ENCODE measurements around the gene MCCC1.
"Not testable (repeated sequence)": the region's sequence is repeated elsewhere in the genome, so short reads cannot be mapped to it uniquely, and the experiment has no call there.

The MCCC1 gene

DNA sequence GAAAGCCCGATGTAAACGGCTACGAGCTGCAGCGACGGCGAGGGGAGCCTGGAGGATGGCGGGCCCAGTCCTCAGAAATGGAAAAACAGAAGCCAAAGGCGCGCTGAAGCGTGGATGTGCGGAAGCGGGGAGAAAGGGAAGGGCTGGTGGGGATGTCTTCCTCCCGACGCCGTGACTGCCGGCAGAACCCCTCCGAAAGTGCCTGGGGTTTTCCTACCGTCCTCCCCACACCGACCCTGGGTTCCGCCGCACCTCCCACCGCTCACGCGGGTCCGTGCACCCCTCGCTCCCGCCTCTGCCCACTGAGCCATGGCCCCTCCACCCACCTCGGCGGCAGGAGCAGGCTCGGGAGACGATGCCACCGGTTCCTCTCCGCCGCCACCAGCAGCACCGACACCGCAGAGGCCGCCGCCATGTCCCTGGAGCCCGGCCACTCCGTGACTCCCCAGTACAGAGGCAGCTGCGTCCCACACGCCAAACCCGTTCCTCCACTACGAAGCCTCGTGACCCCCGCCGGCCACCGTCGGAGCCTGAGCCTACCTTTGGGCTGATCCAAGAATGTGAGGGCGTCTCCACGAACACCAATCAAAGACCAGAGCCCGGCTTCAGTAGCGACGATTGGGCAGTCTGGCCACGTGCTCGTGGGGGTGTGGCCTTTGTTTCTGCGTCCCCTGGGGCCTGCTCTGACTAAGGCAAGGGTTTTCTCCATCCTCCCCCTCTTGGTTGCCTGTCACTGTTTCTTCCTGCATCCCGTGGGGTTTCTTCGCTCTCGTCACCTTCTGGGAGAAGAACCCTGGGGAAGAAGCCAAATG is at the start of gene MCCC1:
TSS of gene MCCC1 (minus strand) at position 471 of the 812 bp plus-strand sequence. CDS start at position 415, 56 bp downstream.
- DNase-seq, result peak; percentile 13

DNA sequence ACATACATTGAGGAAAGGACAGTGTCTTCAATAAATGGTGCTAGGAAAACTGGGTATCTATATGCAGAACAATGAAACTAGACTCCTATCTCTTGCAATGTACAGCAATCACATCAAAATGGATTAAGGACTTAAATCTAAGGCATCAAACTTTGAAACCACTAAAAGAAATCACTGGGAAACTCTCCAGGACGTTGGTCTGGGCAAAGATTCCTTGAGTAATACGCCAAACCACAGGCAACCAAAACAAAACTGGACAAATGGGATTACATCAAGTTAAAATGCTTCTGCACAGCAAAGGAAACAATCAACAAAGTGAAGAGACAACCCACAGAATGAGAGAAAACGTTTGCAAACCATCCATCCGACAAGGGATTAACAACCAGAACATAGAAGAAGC is 48.8 kb upstream of the MCCC1 start:
- DNase-seq, result no peak

DNA sequence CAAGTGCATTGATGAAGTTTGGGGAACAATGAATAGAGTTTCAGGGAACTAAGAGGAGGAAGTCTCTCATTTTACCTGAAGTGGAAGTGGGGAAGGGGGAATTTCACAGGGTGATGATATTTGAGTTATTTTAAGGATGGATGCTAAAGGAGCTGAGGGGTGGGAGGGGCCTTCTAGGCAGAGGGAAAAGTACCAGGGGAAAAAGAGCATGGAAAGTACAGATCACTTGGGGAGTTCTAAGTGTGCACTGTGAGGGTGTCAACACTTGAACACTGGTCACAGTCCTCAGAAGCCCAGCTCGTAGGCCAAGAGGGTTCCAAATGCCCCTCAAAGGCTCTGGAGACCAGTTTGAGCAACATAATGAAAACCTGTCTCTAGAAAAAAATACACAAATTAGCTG is 45.1 kb upstream of the MCCC1 start:
- DNase-seq, result no peak

DNA sequence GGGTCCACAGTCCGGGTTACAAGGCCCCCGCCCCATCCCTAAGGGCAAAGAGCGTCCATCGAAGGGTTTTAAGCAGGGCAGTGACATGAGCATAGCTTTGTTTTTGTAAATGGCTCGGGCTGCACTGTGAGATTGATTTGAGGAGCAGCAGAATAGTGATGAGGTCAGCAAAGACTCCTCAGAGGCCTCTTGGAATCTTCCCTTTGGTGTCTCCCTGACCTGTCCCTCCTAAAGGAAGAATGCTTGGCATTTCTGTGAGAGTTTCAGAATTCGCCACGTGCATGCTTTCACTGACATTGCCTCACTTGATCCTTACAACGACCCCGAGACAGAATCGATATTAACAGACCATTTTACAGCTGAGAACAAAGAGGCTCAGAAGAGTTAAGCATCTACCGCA is 42.9 kb upstream of the MCCC1 start:
- no peak for DNase-seq

DNA sequence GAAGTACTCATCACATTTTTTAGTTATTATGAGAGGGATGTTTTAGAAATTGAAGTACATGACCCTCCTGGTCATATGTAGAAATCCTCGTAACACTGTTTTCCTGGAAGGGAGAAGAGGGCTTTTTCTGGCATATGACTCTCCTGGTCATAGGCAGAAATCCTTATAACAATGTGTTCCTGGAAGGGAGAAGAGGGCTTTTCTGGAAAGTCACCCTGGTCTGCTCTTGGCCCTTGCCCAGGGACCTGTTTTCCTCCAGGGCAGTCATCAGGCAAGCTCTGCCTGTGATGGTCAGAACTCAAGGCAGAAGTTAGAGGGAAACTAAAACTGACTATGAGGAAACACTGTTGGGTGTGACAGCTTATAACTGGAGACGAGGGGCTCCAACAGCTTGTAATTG is 35.5 kb upstream of the MCCC1 start:
- no peak for DNase-seq

DNA sequence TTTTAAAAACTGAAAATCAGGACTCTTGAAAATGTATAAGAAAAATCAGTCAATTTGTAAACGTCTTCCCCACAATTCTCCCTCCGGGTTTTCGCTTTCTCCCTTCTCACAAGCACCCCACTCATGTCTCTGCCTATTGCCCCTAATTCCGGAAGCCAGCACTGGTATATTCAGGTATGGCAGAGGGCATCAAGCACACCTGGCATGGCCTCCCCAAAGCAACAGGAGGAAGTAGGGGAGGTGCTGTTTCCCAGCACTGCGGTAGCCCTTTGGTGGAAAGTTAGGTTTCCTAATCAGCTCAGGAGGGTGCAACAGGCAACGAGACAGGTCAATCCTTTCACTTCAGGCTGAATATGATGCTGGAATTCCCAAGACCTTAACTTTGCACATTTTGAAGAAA is 33.1 kb upstream of the MCCC1 start:
- DNase-seq, result no peak

DNA sequence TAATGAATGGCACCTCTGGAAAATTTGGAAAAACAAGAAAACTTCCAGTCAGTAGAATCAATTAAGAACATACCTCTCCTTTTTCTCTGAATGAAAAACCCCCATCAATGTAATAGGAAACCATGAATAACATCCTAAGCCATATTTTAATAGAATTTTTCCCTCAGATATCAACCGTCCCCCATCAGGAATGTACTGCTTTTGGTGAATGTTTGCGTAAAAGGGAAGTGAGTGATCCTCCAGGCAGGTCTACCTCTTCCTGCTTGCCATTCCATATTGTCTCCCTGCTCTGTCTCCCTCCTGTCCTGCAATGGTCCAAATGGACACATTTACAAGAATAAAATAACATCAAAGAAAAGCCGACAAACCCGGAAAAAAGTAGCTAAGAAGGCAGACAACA is 32.4 kb upstream of the MCCC1 start:
- no peak for DNase-seq

DNA sequence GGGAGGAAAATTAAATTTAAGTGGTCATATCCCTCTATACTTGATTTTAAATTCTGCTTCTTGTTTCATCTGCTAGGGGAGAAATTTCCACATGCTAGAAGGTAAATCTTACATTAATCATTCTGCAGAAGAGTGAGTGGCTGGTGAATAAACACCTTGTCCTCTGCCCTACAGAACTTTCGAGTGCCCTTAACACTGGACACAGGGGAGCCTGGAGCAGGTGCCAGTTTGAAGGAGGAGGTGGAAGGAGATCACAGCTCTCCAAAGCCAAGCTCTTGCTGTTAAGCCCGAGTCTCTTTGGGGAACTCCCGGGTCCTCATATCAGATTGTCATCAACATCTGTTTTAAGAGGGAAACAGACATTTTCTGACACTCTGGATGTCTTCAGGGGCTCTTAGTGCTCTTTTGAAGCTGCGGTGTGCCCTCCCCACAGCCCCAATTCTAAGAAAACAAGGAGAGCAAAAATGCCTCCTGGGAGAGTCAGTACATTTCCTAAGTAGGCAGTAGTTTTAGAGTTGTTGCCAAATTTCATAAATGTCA is 32.0 kb upstream of the MCCC1 start:
- no peak for DNase-seq

DNA sequence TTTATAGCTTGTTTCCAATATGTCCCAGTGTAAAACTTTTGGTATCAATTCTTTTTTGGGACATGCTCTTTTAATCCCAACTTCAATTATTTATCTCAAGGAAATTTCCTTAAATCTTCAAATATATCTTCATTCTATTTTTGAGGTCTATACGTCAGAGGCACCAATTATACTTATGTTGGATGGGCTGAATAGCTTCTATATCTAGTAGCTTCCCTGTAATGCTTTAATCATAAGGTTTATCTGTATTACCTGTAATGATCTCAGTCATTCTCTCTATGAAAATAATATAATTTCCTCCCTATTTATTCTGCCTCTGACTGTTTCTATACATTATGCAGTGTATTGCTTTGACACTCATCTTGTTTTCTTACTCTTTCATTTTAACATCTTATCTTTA is 29.9 kb upstream of the MCCC1 start:
- no peak for DNase-seq

DNA sequence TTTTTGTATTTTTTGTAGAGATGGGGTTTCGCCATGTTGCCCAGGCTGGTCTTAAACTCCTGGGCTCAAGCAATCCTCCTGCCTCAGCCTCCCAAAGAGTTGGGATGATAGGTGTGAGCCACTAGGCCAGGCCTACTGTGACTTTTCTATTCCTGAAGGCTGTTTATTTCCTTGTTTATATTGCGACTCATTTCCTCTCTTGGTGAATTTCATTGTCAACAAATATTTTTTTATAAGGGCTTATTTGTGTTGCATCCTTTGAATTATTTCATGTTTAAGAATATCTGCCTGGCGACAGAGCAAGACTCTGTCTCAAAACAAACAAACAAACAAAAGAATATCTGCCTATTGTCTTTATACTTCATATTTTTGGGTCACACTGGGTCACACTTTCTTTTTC is 29.4 kb upstream of the MCCC1 start:
- no peak for DNase-seq

DNA sequence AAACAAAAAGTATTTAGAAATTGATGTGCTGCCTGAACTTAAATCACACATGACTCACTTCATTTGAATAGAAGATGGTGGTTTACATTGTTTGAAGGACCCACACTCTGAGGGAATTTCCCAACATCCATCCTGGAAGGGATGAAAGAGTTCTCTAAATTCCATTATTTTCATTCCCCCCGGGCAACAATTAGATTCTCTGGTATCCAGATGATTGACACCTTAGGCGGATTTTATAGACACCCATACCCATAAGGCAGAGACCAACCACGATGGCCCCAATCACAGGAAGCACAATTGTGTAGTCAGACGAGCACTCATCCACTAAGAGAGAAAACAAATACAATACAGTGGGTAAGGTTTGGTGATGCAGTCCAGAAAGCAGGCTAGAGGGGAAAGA is 24.6 kb upstream of the MCCC1 start:
- no peak for DNase-seq

DNA sequence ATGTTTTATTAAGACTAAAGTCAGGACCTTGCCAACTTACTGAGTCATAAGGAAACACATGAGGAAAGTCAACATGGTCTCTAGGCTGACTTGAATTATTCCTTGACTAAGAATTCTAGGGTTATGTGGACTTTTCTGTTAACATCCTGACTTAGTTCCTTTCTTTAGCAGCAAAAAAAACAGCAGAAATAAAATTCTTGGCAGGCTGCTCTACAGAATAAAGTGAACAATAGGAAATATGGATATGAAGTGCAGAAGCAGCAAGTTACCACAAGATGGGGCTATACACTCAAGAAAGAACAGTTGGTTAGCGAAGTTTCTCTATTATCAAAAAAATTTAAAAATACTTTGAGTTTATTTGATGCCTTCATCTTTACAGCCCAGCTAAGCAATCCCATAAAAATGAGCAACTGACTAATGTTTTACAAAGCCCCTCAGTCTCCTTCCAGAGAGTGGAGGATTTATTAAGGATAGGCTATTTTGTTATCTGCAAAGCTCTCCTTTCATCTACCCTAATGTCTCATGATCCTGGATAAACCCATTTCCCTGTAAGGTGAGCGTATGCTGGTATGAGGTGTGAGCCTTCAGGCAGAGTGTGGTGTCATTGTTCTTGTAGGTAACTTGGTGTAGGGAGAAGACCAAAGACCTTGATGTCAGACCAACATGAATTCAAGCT is 23.1 kb upstream of the MCCC1 start:
- peak; percentile 36 for DNase-seq

DNA sequence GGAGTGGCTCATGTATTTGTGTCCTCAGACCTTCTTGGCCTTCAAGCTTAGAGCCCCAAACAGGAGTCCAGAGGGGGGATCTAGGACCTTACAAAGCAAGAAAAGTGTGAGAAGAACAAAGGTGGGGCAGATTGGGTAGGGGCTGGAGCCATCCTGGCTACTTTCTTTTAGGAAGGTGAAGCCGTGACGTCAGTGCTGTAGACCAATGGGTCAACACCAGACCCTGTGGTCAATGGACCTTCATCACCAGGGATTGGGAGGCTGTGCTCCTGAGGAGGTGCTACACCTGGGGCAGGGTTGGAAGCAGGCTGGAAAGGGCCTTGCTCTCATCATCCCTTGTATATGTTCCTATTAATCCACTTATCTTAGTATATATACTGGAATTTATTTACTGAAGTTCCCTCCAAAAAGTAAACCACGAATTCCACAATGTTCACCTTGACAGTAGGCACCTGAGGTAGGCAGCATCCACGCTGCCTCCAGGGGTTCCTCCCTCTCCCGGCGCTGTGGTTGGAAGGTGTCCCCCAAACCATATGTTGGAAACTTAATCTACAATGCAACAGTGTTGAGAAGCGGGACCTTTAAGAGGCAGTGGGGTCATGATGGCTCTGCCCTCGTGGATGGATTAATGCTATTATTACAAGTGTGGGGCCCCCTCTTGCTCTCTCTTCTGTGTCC is 21.4 kb upstream of the MCCC1 start:
- no peak for DNase-seq

DNA sequence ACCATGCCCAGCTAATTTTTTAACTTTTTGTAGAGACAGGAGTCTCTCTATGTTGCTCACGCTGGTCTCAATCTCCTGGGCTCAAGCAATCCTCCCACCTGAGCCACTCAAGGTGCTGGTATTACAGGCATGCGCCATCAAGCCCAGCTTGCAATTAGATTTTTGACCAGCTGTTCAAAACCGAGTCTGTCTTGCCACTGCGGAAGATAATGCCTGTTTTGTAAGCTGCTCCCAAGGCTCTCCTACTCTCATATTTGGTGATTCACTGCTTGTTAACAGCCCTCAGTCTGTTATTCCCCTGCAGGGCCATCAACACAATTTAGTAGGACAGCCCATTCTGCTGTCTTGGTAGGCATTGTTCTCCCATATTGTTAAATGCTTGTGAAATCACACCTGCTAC is 17.8 kb upstream of the MCCC1 start:
- DNase-seq, result peak; percentile 38

DNA sequence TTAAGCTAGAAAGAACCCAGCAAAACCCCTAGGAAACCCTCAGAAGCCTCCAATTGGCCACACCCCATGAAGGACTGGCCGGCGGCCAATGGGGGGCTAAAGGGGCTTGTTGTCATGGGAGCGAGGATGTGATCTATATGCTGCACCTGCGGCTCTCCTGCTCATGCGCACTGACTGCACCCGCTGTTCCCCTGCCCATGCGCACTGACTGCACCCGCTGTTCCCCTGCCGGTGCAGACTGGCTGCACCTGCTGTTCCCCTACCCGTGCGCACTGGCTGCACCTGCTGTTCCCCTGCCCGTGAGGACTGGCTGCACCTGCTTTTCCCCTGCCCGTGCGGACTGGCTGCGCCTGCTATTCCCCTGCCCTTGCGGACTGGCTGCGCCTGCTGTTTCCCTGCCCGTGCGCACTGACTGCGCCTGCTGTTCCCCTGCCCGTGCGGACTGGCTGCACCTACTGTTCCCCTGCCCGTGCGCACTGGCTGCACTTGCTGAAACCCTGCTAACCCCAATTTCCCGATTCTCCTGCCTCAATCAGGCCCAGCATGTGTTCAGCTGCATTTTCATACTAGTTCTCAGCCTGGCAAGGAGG is 16.8 kb upstream of the MCCC1 start:
- peak; percentile 97 for DNase-seq

DNA sequence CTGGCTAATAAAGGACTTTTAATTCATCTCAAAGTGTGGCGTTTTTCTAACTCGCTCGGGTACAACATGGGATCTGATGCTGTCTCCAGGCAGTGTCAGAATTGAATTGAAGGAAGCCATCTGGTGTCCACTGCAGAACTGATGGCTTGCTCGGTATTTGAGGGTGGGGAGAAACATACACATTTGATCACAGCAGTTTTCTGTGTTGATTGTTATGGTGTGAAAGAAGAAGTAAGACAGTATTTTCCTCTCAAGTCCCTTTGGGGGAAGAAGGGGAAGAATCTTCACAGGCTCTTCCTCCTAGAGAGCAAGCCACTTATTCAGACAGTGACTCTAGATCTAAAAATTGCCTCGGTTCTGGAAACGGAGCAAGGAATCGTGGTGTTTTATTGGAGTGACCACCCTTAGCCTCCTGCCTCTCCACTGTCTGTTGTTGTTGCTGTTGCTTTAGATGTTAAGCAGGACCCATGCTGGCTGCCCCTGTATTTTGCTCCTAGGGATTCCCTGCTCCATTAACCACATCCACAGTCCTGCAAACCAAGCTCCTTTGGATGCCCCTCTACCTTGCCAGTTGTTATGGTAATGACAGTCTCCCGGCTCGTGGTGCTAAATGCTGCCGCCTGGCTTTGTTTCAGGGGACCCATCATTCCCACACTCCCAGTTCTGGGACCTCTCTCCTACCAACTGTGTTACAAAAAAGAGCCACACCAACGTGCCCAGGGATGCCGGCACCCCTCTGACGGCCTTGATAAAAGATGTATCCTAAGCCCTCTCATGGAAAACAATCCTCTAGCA is 15.3 kb upstream of the MCCC1 start:
- DNase-seq, result no peak

DNA sequence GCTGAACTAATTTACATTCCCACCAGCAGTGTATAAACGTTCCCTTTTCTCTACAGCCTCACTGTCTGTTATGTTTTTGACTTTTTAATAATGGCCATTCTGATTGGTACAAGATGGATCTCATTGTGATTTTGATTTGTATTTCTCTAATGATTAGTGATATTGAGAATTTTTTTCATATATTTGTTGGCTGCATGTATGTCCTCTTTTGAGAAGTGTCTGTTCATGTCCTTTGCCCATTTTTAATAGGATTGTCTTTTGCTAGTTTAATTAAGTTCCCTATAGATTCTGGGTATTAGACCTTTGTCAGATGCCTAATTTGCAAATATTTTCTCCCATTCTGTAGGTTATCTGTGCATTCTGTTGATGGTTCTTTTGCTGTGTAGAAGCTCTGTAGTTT is 10.6 kb upstream of the MCCC1 start:
- DNase-seq, result not testable (repeated sequence)

DNA sequence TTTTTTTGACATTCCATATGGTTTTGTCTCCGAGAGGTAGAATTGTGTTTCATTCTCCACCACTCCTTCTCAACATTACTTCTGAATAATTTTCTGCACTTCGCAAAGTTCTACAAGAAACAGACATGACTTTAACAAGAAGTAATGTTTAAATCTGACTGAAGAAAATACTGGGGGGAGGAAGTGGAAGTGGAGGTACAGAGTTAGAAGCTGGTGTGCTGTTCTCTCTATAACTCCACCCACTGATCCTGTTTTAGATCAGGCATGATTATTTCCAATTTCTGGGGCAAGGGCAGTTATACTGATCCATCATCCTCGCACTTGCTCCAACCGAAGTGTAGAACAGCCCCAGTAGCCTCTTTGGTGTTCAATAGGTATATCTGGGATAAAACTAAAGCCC is 9.2 kb upstream of the MCCC1 start:
- no peak for DNase-seq

DNA sequence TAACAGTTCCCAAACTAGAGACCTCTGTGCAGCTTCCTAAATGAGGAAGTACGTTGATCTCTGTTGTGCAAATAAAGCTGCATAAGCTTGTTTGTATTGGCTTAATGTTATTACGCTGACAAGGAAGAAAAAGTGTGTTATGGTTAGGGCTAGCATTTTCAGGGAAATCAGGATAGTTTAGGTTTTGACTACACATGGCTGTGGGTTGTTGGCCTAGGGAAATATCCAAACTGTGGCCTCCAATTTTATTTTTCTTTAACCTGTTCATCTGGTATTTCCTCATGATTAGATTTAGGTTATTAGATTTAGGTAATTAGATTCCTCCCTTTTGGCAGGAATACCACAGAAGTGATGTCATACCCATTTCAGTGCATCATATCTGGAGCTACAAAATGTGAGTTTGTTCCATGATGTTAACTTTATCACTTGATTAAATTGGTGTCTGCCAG is 8.7 kb upstream of the MCCC1 start:
- DNase-seq, result no peak

DNA sequence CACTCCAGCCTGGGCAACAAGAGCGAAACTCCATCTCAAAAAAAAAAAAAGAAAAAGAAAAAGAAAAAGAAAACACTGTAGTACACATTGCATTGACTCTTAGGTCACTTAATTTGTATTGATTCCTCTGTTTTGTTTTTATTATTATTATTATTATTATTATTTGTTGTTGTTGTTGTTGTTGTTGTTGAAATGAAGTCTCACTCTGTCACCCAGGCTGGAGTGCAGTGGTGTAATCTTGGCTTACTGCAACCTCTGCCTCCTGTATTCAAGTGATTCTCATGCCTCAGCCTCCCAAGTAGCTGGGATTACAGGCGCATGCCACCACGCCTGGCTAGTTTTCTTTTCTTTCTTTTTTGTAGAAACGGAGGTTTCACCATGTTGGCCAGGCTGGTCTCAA is 8.1 kb upstream of the MCCC1 start:
- not testable (repeated sequence) for DNase-seq

DNA sequence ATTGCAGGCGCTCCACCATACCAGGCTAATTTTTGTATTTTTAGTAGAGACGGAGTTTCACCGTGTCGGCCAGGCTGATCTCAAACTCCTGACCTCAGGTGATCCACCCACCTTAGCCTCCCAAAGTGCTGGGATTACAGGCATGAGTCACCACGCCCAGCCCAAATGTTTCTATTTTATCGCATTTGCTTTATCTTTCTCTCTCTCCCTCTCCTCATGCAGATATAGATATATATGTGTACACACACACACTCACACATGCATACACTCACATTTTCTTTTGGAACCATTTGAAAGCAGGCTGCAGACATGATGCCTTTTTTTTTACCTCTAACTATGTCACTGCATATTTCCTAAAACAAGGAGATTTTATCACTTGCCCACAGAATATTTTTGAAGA is 7.3 kb upstream of the MCCC1 start:
- no peak for DNase-seq

DNA sequence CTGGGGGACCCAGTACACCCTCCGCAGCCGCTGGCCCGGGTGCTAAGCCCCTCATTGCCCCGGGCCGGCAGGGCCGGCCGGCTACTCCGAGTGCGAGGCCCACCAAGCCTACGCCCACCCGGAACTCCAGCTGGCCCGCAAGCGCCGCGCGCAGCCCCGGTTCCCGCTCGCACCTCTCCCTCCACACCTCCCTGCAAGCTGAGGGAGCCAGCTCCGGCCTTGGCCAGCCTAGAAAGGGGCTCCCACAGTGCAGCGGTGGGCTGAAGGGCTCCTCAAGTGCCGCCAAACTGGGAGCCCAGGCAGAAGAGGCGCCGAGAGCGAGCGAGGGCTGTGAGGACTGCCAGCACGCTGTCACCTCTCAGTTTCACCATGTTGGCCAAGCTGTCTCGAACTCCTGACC is 4.7 kb upstream of the MCCC1 start:
- not testable (repeated sequence) for DNase-seq

Data from NCI-H2171 (cell line).